Measurements from ENCODE around the gene SLC25A47.

SLC25A47 gene

DNA sequence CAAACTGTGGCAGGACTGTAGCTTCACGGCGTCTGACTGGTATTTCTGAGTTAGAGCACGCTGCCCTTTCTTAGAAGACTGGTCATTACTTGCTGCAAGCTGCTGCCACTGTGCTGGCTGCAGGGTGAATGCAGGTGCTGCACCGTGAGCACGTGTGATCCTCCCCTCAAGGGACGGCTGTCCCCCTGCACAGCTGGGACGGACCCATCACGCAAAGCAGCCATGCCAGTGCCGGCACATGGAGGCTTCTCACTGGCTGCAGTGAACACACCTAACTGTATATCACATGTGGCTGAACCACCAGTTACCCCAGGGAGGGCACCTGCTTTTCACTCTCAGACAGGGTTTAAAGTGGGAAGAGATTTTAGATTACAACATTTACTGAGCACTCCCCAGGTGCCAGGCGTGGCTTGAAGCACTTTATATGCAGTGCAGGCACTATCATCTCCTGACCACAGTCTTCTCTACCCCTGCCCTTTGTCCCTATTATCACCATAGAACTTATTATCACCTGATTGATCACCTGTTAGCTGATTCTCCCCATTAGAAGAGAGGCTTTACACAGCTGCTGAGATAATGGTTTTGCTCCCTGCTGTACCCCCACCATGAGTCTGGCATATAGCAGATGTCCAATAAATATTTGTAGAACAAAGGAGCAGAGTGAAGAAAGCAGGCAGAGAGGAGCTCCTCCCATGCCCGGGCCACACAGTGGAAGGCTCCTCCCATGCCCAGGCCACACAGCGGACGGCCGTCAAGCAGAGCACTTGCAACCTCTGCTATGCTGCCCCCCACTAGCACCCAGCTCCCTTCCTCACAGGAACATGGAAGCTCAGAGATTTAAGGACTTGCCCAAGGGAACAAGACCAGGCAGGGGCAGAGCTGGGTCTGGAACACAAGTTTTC, 25.9 kb downstream of the SLC25A47 start:
- no peak for DNase-seq

DNA sequence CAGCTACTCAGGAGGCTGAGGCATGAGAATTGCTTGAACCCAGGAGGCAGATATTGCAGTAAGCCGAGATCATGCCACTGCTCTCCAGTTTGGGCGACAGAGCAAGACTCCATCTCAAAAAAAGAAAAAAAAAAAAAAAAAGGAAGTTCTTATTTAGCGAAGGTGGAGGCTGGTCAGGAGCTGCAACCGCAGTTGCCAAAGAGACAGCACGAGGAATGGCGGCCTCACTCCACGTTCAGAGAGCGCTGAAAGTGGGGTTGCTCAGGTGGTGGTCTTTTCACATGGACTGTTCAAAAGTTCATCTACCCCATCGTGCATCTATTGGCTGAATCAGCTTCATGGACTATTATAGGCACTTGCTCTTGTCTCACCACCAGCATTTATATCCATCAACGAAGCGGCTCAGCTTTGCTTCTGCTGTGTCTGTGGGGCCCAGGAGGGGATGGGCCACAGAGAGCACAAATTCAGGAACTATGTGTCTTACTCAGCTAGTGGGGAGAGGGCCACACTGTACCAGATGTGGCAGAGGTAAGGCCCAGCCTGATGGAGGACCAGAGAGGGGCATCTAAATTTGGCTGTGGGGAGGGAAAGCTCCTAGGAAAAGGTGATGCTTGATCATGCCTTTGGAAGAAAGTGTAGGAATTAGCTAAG, 27.3 kb downstream of the SLC25A47 start:
- DNase-seq: no peak

DNA sequence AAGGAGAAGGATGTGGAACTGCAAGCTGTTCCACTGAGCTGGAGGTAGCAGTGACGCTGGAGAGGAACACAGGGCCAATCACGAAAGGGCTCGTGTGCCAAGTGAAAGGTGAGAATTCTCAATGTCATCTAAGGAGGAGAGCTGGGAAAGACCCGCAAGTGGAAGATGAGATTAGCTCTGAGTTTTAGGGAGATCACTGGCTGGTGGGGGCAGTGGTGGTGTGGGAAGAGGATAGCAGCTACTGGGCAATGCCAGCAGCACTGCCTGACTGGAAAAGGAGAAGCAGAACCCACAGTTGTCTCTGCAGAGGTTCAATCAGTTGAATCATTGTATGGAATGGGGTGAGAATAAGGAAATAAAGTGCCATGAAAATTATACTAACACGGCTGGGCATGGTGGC, 27.8 kb downstream of the SLC25A47 start:
- no peak for DNase-seq

DNA sequence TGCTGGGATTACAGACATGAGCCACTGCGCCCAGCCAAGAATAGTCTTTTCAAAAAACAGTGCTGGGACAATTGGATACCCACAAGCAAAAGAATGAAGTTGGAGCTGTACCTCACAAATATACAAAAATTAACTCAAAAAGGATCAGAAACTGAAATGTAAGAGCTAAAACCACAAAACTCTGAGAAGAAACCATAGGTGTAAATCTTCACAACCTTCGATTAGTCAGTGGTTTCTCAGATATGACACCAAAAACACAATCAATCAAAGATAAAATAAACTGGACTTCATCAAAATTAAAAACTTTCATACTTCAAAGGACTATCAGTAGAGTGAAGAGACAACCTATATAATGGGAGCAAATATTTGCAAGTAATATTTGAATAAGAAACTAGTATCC, 35.3 kb downstream of the SLC25A47 start:
- no peak for DNase-seq

DNA sequence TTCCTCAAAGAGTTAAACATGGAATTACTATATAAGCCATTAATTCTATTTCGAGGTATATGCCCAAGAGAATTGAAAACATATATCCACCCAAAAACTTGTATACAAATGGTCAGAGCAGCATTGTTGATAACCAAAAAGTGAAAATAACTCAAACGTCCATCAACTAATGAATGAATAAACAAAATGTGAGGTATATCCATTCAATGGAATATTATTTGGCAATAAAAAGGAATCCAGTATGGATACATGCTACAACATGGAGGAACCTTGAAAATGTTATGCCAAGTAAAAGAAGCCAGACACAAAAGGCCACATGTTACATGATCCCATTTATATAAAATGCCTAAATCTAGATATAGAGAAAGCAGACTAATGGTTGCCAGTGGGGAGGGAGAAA, 36.0 kb downstream of the SLC25A47 start:
- DNase-seq: no peak

DNA sequence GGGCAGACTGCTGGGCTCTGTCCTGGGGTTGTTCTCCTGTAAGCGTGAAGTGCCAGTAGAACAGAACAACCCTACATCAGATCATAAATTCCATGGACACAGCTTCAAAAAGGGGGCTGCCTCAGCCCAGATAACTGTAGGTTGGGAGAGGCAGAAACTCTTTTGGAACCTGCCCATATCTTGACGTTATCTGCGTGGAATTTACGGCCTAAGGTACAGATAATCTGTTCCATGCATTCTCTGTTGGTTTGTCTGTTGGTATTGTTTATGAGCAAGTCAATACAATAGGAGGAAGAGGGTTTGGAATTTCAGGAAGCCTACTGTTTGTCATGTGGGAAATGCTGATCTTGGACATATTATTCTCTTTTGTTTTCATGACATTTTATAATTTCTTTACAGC, 36.7 kb downstream of the SLC25A47 start:
- DNase-seq: no peak

DNA sequence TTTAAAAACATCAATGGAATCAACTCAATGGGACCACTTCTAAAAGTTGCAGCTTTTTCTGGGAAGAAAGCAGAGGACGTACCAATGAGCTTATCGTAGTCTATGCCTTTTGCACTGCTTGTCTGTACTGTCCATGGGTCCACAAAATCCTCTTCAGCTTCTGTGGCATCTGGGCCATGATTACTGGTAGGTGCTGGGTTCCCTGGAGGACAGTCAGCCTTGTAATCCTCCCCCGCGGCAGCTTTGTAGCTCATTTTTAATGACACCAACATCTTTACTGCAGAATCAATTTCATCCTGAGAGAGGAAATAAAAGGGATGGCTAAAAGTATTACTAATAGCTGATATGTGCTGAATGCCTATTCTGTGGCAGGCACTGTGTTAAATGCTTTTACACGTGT, 38.5 kb downstream of the SLC25A47 start:
- DNase-seq: no peak

DNA sequence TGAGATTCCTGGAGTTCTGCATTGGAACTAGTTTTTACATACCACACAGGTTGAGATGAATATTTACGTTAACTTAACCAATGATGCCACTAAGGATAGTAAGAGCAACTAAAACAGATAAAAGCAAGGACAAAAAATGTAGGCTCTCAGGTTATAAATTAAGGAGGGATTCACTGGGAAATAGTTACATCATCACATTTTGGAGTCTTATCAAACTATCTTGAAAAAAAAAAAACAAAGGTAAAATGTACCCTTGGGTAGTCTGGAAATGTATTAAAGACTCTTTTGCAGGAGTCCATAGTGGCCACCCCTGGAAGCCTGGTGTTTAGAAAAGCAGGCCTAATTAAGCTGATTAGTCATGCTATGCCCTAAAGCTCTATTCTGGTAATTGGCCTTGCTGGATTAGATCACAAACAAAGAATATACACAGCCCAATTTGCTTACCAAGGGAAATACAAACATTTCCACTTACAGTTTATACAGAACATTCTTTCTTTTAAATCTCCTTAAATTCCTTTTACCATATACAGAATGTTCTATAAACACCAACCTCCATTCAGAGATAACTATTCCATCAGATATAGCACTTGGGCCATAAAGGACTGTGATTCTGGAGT, 39.3 kb downstream of the SLC25A47 start:
- DNase-seq: no peak

DNA sequence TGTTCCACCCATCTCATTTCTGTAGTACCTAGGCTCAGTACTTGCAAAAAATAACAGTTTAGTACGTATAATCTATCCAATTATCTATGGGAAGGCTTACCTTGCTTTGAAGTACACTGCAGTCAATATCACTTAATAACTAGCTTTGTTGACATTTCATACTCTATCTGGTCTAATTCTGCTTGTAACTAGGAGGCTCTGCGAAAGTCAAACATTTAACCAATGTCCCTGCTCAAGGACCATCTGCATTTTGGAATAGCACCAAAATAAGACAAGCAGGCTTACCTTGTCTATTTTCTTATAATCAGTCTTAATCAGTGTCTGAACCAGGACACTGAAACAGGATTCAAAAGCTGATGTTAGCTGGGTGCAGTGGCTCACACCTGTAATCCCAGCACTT, 39.9 kb downstream of the SLC25A47 start:
- DNase-seq: no peak

DNA sequence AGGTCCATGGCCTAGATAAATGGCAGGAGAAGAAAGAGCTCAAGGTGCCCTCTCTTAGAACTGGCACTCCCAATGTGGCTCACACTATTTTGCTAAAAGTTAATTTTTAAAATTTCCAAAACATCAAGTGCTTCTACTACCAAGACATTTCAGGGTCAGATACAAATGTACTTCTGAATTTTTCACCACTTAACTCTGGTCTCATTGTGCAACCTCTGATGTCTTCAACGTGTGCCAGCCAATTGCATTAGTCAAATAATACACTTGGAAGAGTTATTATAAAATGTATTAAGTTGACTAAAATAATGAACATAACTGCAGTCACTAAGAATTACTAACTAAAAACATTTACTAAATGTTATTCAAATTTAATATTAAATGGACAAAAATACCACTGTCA, 41.3 kb downstream of the SLC25A47 start:
- no peak for DNase-seq

DNA sequence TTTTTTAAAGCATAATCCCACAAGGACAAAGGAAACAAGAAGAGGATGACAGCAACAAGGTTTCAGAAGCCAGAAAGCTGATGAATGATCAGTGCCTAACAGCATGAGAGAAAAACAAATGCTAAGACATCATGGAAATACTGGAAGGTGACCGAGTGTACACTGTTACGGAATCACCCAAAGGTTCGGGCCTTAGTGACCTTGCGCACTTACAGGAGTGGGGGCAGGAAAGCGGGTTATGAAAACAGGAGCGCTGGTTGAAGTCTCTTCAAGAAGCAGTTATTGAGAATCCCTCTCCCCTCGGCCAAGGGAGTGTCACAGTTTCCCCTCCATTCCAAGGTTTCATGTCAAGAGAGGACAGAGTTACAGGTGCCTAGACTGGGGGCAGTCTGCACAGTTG, 42.6 kb downstream of the SLC25A47 start:
- no peak for DNase-seq

DNA sequence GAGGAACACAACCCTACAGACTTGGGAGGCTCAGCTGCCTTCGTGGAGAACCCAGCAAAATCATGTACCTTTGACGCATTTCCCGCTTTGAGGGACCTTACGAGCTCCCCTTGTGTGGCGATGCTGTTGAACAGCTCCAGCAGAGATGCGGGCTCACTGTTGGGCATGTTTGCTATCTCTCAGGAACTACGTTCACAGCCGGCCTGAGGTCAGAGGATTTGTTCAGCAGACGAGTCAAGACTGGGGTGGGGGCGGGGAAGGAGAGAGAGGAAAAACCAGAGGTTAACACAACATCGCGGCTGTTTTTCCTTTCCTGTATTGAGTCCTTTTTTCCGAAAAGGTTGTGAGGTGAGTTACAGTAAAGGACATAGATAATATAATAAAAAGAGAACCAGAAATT, 45.9 kb downstream of the SLC25A47 start:
- no peak for DNase-seq

DNA sequence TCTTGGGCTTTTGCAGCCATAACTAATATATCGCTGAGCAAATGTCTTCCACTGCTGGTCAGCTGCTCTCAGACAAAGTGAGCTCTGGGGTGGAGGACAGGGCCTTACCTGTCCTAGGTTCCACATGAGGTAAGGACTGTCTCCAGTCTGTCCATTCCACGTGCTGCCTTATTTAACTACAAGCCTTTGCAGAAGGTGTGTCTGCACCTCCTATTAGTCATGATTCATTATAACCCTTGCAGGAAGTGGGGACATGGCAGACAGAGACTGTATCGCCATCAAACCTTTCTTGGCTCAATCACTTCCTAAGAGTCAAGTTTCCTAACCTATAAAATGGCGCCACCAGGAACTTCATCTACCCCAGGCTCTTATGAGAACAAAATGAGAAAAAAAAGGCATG, 46.9 kb downstream of the SLC25A47 start:
- DNase-seq: no peak

DNA sequence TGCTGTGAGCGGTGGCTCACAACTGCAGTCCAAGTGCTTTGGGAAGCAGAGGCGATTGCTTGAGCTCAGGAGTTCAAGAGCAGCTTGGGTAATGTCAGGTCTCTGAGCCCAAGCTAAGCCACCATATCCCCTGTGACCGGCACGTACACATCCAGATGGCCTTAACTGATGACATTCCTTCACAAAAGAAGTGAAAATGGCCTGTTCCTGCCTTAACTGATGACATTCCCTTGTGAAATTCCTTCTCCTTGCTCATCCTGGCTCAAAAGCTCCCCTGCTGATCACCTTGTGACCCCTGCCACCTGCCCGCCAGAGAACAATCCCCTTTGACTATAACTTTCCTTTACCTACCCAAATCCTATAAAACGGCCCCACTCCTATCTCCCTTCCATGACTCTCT, 48.6 kb downstream of the SLC25A47 start:
- DNase-seq: no peak

DNA sequence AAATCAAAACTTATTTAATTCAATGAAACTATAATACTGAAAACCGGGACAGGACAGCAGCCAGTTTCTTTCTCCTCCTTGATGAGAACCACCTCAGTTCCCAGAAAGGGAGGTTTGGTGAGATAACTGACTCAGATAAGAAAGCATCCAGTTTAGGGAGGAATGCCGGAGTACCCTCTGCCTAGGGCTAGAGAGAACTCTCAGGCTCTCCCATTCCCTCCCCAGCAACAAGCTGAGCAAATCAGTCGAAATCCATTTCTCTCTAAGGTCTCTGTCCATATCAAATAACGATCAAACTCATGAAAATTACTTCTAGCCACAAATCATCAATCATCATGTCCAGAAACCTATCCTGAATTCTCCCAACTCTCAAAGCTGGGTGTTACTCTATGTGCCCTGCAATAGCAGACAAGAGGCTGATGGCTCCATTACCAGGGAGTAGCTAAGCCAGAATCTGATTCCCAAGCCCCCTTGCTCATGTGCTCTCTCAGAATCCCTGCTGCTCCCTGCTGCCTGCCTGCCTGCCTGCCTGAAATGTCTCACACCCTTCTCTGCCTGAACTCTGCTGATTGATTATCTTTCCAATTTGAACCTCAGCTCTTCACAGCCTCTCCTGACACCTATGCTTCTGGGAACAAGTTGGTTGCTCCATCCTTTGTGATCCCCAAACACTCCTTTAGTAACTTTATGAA, 49.4 kb downstream of the SLC25A47 start:
- DNase-seq: no peak

DNA sequence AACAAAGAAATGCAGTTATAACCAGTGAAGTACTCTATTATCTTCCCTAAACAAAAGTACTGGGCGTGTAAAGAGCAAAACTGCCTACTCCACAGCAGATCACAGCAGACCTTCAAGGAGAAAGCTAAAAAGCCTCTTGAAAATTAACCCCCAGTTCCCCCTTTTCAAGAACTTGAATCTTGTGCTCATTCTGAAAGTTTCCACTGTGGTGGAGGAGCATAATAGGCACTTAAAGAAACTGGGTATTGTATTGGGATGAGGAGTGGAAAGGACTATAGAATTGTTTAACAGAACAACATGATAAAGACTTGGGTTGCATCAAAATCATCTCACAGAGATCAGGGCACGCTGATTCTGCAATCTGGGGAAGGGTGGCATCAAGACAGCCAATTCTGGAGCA, 51.1 kb downstream of the SLC25A47 start:
- DNase-seq: no peak

DNA sequence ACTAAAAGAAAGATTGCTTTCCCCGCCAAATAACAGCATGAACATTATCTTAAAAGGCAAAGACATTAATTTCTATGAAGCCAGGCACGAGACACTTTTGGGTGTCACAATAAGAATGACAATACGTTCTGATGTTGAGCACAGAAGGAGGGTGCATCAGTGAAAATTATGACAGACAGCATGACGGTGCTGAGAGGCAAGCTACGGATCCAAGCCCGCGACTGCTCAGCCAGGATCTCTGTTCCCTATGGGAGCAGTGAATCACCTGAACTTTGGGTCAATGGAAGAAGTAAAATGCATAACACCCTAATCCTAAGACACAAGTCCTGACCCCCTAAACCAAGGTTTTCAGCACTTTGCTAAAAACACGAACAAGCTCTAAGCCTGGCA, 51.7 kb downstream of the SLC25A47 start:
- no peak for DNase-seq

DNA sequence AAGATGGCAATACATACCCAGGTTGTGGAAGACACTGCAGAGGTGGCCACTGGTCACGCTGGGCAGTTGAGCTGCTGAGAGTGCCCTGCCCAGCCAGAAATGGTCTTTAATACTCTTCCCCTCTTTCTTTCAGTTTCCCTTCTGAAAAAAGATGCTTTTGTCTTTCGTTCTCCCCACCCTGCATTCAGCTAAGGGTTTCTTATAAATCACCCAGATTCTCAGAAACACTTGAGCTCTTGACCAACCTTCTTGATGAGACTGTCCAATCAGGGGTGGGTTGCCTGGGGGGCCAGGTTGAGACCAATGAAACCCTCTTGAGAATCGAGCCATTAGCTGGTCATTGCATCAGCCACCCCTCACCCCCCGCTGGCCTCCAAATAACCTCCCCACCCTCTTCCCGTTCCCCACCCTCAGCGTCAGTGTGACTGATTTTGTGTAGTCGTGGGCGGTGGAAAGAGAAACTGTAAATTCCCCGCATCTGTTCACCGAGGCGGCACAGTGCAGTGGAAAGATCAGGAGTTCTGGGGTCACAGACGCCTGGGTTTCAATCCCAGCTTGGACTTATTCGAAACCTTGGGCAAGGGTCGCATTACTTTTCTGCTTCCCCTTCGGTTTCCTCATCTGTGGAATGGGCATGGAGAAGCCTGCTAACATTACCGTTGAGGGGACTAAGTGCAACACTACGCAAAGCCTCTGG, 52.3 kb downstream of the SLC25A47 start:
- no peak for DNase-seq

DNA sequence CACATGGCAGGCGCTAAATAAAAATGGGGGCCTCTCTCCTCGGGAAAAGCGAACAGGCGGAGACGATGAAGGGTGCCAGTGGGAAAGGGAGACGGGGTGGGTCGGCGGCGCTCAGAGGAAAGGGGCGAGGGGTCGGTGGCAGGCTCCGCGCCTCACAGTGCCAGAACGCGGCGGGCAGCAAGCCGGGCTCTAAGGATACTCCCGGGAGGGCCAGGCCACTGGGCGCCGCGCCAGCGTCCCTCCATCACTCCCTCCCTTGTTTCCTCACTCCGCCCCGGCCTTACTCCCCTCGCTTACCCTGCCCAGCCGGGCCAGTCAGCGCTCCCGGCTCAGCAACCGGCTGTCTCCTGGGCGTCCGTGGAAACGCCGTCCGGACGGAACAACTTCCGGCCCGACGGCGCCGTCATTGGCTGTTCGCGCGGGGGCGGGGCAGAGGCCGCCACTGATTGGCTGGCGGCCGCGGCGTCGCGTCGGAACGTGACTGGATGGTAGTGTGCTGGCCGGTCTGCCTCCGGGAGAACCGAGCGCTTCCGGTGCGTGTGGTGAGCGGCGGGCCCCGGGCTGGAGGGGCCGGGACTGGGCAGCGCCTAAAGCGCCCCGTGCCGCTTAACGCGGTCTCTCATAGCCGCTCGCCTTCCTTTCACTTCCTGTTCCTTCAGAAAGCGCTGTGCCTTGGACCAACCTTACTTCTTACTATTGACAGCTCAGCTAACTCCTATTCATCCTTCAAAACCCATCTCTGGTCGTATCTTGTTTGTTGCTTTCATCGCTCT, 53.0 kb downstream of the SLC25A47 start, which contains the start of gene WDR25:
WDR25 (plus strand) TSS at position 523 of the 773 bp plus-strand sequence.
- peak; percentile 97 for DNase-seq

DNA sequence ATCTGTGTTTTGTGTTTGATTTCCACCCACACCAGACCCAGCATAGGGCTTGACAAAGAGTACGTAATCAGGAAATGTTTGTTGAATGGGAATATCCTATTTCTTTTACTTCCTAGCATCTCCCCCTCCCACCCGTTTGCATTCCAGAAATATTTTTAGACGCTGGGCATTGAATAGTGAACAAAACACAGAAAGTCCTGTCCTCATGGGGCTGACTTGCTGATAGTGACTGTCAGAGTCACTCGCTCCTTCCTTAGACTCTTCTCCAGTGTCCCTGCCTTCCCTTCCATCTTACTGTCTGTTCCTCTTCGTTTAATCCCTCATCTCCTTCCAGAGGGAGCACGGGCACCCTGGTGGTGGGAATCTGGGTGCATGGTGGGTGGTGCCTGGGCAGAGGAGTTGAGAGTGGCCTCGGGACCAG, 53.6 kb downstream of the SLC25A47 start:
- DNase-seq: no peak

Measured in NCI-H2171 (cell line).